AG10803 (cell line): ENCODE results near the gene TPH2.

Source experiments
- DNase-seq: peaks from one replicate; pipeline ENCODE4 v3.0.0; 2010; ENCODE audit warnings: low read depth
- H3K4me3 ChIP-seq: 2 replicates; pipeline ENCODE4 v1.5.1; 2011; ENCODE audit warnings: mild to moderate bottlenecking, low read length, control low read depth
- TF ChIP-seq, protein P1 (sequence below): conservative IDR thresholded peaks from 2 replicates; pipeline ENCODE4 v1.5.1; 2011; ENCODE audit warnings: mild to moderate bottlenecking, low read length, control low read depth, inconsistent platforms

Gene TPH2

DNA sequence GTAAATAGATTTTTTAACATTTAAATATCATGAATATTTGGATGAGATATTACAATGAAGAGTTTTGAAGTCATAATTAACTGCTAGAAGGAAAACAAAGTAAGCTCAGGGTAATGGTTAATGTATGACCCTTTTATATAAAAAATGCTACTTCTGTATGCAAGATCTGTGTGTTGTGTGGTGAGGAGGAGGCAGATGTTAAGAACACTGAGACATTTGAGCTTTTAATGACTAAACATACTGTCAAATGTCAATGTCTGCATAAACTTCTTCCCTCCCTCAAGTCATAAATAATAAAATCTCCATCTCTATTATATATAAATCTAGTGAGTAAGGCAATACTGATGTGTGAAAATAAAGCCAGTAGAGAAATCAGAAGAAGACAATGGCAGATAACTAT is 1.4 kb downstream of the TPH2 start:
- TF ChIP-seq, protein P1, sequence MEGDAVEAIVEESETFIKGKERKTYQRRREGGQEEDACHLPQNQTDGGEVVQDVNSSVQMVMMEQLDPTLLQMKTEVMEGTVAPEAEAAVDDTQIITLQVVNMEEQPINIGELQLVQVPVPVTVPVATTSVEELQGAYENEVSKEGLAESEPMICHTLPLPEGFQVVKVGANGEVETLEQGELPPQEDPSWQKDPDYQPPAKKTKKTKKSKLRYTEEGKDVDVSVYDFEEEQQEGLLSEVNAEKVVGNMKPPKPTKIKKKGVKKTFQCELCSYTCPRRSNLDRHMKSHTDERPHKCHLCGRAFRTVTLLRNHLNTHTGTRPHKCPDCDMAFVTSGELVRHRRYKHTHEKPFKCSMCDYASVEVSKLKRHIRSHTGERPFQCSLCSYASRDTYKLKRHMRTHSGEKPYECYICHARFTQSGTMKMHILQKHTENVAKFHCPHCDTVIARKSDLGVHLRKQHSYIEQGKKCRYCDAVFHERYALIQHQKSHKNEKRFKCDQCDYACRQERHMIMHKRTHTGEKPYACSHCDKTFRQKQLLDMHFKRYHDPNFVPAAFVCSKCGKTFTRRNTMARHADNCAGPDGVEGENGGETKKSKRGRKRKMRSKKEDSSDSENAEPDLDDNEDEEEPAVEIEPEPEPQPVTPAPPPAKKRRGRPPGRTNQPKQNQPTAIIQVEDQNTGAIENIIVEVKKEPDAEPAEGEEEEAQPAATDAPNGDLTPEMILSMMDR: no peak
- no peak overlapping the region for H3K4me3 ChIP-seq
- DNase-seq: no peak

DNA sequence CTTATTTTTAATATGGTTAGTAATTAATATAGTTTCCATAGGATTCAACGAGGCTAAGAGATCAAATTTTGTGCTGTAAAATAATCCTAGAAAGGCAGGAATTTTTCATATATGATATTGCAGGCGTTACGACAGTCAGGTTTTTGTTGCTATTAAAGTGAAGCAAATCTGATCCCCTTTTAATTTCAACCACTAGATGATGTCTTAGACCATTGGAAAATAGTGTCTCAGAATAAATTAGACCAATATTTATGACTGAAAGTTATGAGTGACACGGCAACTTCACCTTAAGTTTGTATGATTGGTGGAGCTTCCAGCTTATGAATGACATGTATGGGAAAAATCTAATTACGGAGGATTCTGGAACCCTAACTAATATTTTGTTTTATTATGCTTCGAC is 2.5 kb downstream of the TPH2 start:
- H3K4me3 ChIP-seq: no peak overlapping the region
- TF ChIP-seq, protein P1: no peak
- DNase-seq: no peak

DNA sequence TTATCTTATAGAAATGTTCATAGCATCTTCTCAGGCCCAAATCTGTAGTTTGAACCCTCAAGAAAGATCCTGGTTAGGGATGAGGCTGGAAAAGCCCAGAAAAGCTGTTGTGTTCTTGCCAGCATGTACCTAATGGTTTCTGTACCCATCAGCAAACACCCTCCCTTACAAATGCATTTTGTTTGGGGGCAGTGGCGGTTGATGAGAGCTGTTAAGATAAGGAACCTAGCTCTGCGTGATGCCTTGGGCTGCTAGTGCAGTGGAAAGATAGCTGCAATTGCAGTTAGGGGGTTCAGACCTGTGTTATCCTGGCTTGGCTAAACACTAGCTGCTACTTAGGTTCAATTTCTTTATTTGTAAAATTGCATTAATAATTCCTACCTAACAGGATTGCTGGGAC is 3.6 kb downstream of the TPH2 start:
- no peak overlapping the region for H3K4me3 ChIP-seq
- TF ChIP-seq, protein P1: no peak
- DNase-seq: no peak

DNA sequence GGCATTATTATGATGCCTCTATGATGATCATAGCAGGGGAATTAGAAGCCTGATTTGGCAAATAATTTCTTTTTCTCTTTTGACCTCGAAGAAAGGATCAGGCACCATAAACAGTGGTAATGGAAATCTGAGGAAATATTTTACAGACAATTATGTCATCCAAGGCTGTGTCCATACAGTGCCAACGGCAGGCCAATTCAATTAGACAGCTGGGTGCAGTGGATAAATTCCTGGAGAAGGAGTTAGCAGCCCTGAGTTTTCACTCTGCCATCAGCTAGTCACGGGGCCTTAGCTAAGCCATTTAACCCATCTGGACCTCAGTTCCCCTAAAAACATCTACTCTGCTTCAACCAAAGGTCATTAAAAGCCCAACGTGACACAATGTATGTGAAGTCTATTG is 4.1 kb downstream of the TPH2 start:
- H3K4me3 ChIP-seq: no peak overlapping the region
- DNase-seq: no peak
- TF ChIP-seq, protein P1: no peak

DNA sequence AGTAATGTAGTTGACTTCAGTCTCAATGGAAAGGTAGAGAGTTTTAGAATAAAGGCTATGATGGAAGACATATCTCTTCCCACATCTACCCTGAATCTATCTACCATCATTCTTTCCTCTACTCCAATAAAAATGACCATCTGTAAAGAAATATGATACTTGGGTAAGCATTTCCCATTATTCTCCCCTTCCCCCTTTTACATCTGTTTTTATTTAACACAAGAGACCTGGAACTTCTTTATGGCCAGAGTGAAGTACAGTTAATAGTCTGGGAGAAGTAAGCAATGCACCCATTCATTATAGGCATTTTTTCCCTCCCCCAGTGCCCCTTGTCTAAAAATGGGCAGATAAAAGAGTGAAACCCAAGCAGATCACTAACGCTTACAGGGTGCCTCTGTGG is 6.5 kb downstream of the TPH2 start:
- no peak overlapping the region for H3K4me3 ChIP-seq
- TF ChIP-seq, protein P1: no peak
- DNase-seq: no peak

DNA sequence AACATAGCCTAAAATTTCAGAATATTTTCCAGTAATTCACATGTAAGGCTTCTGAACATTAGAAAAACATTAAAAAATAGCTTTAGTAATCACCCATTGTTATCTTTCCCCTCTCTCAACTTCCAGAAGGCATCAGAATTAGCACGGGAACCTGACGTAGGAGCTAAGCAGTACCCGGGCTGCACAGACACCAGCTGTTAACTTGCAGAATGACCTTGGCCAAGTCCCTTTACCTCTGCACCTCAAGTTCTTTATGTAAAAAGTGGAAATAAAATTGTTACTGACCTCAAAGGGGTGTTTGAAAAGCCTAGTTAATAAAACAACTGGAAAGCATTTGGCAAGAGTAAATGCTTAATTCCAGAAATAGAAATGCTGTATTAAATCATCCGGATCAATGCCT is 7.2 kb downstream of the TPH2 start:
- no peak for DNase-seq
- TF ChIP-seq, protein P1: no peak

DNA sequence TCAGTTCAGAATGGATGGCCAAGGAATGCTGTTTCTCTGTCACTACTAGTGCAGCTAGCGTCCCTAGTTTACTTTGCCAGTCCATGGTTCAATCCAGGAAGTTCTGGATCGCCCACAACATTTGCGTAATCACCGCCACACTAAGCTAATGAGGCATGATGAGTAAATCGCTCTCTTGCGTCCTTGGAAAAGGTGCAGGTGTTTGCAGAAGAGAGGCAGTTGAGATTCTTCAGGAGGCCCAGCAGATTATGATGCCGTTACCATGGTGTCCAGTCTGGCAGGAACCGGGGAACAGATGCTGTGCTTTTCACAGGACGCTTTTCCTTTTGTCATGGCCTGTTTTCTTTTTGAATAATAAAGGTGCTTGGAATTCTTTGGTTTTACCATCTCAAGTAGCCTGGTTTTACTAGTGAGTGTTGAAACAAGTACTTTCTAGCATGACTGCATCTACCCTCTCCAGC is 9.0 kb downstream of the TPH2 start:
- peak; percentile 59 for DNase-seq
- no peak overlapping the region for H3K4me3 ChIP-seq
- TF ChIP-seq, protein P1: no peak

More for the DNA sequence above, 7.2 kb downstream of the TPH2 start:
- H3K4me3 ChIP-seq: no peak overlapping the region
